Uterus (tissue), 4 donors: ENCODE data around the gene MRM1. TPM values are rescaled to one million over a fixed set of nuclear protein-coding genes. Genes with fewer than 3 reads are reported as not detected.
A peak's percentile ranks its signal among the peaks of the same experiment; 100 is the strongest.

Experiments
- DNase-seq, 2 donors: peaks; one replicate each; pipeline ENCODE4 v3.0.0-alpha.2; 2019 to 2020
- H3K27ac ChIP-seq, 2 donors: fragments of 200-600 bp; sonication (generic); 1 replicate in 1 of 2; 2 replicates in 1 of 2; pipeline ENCODE4 v1.5.1; 2016 to 2018
- H3K27me3 ChIP-seq, 2 donors: fragments of 200-600 bp; sonication (generic); one replicate each; pipeline ENCODE4 v1.5.1; 2018 to 2019; ENCODE audit warnings: control low read depth in 1 of 2
- H3K36me3 ChIP-seq, 2 donors: fragments of 200-600 bp; sonication (generic); one replicate each; pipeline ENCODE4 v1.5.1; 2019; ENCODE audit warnings: control low read depth in 1 of 2
- H3K4me1 ChIP-seq, 2 donors: fragments of 200-600 bp; sonication (generic); one replicate each; pipeline ENCODE4 v1.5.1; 2018 to 2019; ENCODE audit warnings: control low read depth in 1 of 2
- H3K4me3 ChIP-seq, 2 donors: fragments of 200-600 bp; sonication (generic); 1 replicate in 1 of 2; 2 replicates in 1 of 2; pipeline ENCODE4 v1.5.1; 2018 to 2019; ENCODE audit warnings: mild to moderate bottlenecking in 1 of 2
- H3K9me3 ChIP-seq, 2 donors: fragments of 200-600 bp; sonication (generic); one replicate each; pipeline ENCODE4 v1.5.1; 2019; ENCODE audit warnings: control low read depth in 1 of 2
- CTCF ChIP-seq, 4 experiments: fragments of 200-600 bp in 2 of 4; fragments of 450-650 bp in 2 of 4; sonication (generic) in 2 of 4; IDR thresholded peaks; one replicate each; pipeline ENCODE4 v1.5.1; 2016 to 2019; ENCODE audit warnings: antibody characterized with exemption in 4 of 4, mild to moderate bottlenecking in 2 of 4, moderate library complexity in 1 of 4
- POLR2A ChIP-seq, 2 donors: fragments of 450-650 bp; IDR thresholded peaks; one replicate each; pipeline ENCODE4 v1.6.1; 2016; ENCODE audit warnings: antibody characterized with exemption in 2 of 2, mild to moderate bottlenecking in 1 of 2, moderate library complexity in 1 of 2
- intact Hi-C: fragments of 100-400 bp; cut with DNase I; formaldehyde crosslinking; loops from one replicate; pipeline ENCODE4 v1.15.1; 2023; ENCODE audit warnings: low total_unique reads
- total RNA-seq, 4 donors: library from RNA; depleted of rRNA in 3 of 4; stranded (reverse); fragments of >200 nt in 3 of 4; gene quantifications; one replicate each; pipeline versions ENCODE4 v1.1.0 to v1.2.4, GENCODE V29; 2014 to 2023
- donor health status: DM: yes; HTN: yes; CAD: no.

The MRM1 gene
- total RNA-seq, 4 donors from 2014 or later, result 3.7 to 8.5 (median 4.6) TPM; not detected in 1

GRCh38 chr17:36657763-36658490, 56.5 kb downstream of the MRM1 start:
- no peaks in the 10 kb centered on the region for H3K36me3 ChIP-seq

More at GRCh38 chr17:36657763-36658490, 56.5 kb downstream of the MRM1 start:
- DNase-seq, result peak in 1 of 2 donors; percentile 19
- TF ChIP-seq POLR2A (IDR thresholded peaks at IDR 0.05) (no peak), CTCF (IDR thresholded peaks at IDR 0.05) (no peak)
- peak overlapping the region; percentile 15 to 17 for H3K4me3 ChIP-seq
- H3K4me1 ChIP-seq, result peaks cover 0 to 7% of the 10 kb centered on the region in 2 donors
- no peaks in the 10 kb centered on the region for H3K9me3 ChIP-seq
- H3K27ac ChIP-seq, result no peak overlapping the region
- peaks cover 0 to 5% of the 10 kb centered on the region in 2 donors for H3K27me3 ChIP-seq
- intact Hi-C loops, result no loop called here

Other genes starting within 250 kb of the MRM1 start
- not detected for gene TBC1D3H, start 213.1 kb upstream of the MRM1 start, total RNA-seq
- gene ZNHIT3, start 114.9 kb upstream of the MRM1 start, total RNA-seq, result 10 to 100 TPM in 3 of 4 donors, 1 to 10 TPM in 1; 10.0 to 34.5 (median 24.4) TPM
- 10 to 100 TPM in 3 of 4 donors, 1 to 10 TPM in 1; 7.9 to 69.7 (median 48.5) TPM for gene MYO19, start 66.7 kb upstream of the MRM1 start, total RNA-seq
- 10 to 100 TPM in 2 of 4 donors, 1 to 10 TPM in 1, not detected in 1; 8.6 to 12.9 (median 11.0) TPM for gene PIGW, start 66.6 kb upstream of the MRM1 start, total RNA-seq
- 10 to 100 TPM; 24.6 to 93.0 (median 51.9) TPM for gene GGNBP2, start 56.7 kb upstream of the MRM1 start, total RNA-seq
- 10 to 100 TPM in 1 of 4 donors, 1 to 10 TPM in 3; 1.8 to 22.8 (median 6.2) TPM for gene DHRS11, start 9.7 kb upstream of the MRM1 start, total RNA-seq